NCI-H2081 (cell line): ENCODE measurements around the gene BCAS1.

Experiments used
- DNase-seq, 2 experiments: peaks; one replicate each; lab custom pipeline; 2025; lab: John Stamatoyannopoulos, UW

Gene BCAS1

DNA sequence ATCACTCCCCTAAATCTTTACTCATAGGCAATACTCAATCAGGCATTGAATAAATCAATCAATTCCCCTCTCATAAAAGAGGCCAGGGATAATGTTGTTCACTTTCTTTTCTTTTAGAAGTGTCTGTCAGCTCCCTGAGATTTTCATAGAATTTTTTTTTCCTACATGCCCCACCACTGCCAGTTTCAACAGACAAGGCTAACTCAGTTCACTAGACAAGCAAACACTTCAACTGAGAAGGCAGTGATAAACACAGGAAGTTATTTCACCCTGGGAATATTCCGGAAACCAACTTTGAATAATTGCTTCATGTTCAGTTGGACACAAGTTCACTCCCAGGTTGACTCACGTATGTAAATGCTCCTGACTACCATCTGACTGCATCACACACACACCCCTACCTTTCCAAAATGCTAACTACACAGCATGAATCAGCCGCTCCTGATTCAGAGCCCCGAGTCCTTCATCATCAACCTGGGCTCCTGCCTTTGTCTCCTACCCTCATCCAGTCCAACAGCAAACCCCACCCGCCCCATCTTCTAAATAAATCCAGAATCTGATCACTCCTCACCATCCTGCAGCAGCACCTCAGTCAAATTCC is 143.9 kb downstream of the BCAS1 start:
- DNase-seq: no peak

DNA sequence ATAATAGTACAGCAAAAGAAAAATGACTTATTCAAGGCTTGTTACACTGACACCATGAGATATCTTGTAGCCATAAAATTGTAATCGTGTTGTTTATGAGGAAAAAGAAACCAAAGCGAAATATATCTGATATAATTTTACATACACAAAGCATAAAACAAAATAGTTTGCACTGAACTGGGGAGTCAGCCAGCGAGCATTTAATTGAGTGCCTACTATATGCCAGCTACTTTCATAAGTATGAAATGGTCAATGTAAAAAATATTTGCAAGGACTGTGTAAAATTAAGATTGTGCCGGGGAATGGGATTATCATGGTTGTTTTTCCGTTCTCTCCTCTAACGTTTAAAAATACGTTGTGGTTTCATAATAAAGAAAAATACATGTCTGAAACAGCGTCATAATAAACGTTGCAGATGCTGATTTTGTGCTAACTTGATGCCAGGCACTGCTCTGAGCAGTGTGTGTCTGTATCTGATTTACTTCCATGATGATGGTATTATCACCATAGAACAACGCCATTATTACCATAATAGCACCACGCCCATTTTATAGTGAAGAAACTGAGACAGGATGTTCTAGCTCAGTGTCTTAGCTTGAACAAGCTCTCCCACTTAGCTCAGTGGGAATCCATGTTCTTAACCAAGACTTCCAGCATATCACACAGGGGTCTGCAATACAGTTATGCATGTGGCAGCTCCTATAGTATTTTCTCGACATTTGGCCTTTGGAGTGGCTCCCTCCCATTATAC is 144.6 kb downstream of the BCAS1 start:
- DNase-seq: no peak

- no peak for DNase-seq
Measured at GRCh38 chr20:53923566-53924369, 146.6 kb downstream of the BCAS1 start.

DNA sequence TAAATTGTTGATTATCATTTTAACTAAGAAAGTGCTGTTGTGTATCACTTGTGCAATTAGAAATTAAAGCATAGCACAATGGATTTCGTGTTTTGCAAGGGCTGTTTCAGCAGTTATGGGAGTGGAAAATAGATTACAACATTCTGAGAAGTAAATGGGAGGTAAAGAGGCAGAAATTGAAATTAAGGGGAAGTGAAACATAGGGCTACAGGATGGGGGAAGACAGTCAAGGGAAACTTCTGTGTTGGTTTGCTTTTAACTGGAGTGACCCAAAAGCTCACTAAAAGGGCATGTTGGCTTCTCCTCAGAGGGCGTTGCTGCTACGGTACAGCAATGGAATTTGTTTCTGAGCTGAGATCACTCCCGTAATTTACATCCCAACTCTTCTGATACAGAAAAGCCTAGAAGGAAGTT is 147.5 kb downstream of the BCAS1 start:
- DNase-seq: no peak

- DNase-seq: no peak
Measured at GRCh38 chr20:53921443-53921973, 148.9 kb downstream of the BCAS1 start.

DNA sequence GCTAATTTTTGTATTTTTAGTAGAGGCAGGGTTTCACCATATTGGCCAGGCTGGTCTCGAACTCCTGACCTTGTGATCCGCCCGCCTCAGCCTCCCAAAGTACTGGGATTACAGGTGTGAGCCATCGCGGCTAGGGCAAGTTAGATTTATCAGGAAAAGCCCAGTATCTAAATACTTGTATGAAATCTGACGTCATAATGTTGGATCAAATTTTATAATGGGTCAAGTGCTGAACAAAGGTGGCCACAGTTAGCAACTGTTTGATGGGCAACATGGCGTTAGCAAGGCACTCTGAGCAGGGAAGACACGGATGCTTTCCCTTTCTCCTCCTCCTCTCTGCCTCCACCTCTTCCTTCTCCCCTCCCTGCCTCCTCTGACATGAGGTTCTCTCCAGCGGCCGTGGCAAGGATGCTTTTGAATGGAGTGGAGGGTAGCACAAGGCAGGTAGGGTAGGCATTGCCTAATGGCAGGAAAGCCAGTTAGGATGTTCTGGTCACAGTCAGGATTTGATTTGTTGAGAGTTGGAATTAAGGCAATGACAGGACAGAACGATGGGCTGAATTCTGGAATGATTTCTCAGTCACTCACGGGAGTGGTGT is 149.6 kb downstream of the BCAS1 start:
- no peak for DNase-seq

DNA sequence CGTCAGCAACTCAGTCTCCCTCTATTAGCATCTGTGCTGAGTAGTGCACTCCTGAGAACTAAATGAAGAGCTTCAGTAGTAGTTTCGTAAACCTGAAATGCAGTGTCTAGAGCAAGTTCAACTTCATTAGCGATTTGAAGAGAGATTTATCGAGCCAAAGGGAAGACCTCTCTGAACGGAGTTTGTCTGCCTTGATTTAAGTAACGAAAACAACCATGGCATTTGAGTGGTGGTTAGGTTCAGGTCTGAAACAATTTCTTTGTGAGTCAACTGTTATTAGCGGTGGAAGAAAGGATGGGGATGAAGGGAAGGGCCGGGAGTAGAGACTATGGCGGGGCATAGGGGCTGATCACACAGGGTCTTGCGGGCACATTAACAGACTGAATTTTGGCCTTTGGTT is 150.5 kb downstream of the BCAS1 start:
- DNase-seq: no peak

- DNase-seq: no peak
Measured at GRCh38 chr20:53918949-53919361, 151.4 kb downstream of the BCAS1 start.

- DNase-seq: no peak
Measured at GRCh38 chr20:53918020-53918311, 152.4 kb downstream of the BCAS1 start.

GRCh38 chr20:53917145-53918019 is 153.0 kb downstream of the BCAS1 start:
- no peak for DNase-seq

DNA sequence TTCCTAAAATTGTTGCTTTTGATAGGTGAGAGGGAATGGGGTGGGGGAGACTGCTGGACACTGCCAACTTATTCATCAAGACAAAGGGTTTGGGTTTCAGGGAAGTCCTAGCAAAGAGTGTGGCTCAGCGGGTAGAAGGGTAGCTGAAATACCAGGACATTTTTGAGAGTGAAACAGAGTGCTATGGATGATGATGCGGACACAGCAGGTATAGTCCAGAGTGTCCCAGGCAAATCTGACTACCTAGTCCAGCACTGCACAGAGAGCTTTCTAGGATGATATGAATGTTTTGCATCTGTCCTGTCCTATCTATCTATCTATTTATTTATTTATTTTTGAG is 154.3 kb downstream of the BCAS1 start:
- DNase-seq: no peak

DNA sequence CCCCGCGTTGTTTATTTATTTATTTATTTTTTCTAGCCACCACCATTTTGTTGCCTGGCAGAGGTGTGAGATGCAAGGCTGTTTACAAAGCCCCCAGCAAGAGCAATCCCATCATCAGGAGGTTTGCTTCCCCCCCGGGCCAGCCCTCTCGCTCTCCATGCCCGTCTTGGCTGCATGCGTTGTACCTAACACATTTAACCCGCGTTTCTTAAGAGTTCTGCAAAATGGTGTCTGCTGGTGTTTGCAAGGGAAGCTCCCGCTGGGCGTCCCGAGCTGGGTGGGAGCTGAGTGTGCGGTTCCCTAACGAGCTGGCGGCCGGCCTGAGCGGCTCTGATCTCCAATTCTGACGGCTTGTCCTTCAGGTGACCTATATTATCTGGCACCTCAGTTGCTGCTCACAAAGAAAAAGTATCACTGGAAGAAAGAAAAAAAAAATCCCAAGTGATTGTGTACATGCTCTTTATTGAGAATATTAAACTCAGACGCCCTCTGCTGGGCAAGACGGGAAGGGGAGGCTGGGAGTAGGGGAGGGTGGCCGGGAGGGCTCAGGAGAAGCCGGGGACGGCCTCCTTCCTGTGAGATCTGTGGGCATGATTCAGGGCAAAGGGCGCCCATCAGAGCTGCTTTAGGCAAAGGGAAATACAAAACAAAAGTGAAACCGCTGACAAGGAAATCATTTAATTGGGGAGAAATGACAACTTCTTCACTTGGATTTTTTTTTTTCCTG is 154.8 kb downstream of the BCAS1 start:
- peak; percentile 44 to 67 for DNase-seq

GRCh38 chr20:53914781-53915445 is 155.5 kb downstream of the BCAS1 start:
- DNase-seq: no peak

- no peak for DNase-seq
Measured at GRCh38 chr20:53914091-53914780, 156.2 kb downstream of the BCAS1 start.

- no peak for DNase-seq
Measured at GRCh38 chr20:53911301-53911700, 159.1 kb downstream of the BCAS1 start.

GRCh38 chr20:53910351-53911002 is 159.9 kb downstream of the BCAS1 start:
- no peak for DNase-seq

DNA sequence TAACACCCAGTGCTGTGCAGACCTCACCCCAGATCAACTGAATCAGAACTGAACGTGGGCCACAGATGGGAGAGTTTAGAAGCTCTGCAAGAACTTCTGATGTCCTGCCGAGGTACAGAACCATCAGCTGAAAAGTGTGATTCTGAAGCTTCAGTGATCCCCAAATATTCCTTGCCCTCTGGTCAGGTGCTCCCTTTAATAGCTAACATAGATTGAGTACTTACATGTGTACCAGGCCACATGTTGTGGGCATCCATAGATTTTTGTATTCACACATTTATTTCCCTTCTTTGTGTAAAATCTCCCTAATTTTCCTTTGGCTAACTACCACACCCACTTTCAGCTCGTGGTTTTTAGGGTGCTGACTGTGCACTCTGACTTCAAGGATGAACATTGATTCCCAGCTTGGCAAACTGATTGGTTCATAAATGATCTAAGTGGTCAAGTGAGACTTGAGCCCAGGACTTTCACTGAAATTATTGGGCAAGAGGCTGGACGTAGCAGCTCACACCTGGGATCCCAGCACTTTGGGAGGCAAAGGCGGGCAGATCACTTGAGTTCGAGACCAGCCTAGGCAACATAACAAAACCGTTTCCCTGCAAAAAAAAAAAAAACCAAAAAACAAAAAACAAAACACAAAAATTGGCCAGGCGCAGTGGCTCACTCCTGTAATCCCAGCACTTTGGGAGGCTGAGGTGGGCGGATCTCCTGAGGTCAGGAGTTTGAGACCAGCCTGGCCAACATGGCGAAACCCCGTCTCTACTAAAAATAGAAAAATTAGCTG is 162.2 kb downstream of the BCAS1 start:
- DNase-seq: no peak

DNA sequence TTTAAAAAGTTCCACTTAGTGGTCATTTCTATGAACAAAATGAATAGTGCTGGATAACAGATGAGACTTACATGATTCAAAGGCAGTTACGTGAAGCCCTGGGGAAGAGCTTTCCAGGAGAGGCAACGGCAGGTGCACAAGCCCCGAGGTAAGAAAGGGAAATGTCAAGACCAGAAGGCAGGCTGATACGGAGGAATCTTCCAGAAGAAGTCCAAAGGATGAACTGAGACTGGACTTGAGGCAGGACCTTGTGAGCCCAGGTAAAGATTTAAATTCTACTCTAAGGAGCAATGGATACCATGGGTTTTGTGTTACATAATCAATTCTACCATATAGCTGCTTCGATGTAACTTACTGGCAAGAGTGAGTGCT is 164.6 kb downstream of the BCAS1 start:
- no peak for DNase-seq
